GM21576 (cell line): ENCODE results near the gene HIBADH.
"Not testable (repeated sequence)": the region's sequence is repeated elsewhere in the genome, so short reads cannot be mapped to it uniquely, and the experiment has no call there.

Source experiments
- ATAC-seq: cut with Tn5 transposase; IDR thresholded peaks from one replicate; pipeline ENCODE4 v1.9.1; 2021; ENCODE audit warnings: mild to moderate bottlenecking, moderate library complexity; ENCODE audit not compliant: unreplicated experiment

The HIBADH gene

GRCh38 chr7:27639048-27639447, 23.6 kb downstream of the HIBADH start:
- not testable (repeated sequence) for ATAC-seq

DNA sequence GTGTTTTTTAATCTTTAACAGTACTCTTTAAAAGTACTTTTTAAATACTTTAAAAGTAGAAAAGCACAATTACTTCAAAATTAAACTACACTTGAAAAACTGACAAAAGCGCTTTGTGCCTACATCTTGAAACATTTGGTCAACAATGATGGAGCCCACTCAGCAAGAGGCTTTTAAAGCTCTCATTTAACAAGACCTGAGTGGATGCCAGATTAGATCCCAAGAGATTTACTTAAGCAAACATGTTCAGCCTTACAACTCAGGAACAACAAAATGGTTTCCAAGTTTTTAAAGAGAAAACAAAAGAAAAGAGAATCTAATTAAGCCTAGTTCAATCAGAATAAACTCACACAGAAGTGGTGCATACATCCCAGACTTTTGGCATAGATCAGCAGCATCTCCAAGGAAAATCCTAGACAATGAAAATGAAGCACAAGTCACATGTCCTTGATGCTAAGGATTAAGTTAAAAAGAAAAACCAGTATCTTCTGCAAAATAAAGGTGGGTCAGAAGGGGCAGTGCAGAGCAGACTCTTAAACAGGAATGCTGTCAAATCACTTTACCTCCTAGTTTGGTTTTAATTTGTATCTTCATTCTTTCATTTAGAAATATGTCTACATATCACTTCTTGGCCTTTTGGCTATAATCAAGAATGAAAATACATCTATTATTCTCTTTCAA, 26.2 kb downstream of the HIBADH start:
- no peak for ATAC-seq

DNA sequence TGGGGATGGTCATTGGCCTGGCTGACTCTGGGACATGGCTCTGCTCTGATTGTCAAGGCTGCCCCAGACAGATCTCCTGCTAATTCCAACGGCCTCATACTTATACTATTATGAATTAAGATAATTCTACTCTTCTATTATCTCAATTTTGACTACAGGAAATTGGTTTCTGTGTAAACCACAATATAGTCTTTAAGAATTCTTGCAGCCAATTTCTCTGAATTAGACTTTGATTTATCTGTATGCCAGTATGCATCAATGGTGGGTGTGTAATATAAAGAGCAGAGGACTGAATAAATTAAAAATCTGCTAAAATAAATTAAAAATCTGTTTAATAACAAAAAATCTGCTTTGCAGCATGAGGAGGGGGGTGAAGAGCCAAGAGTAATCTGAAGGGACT, 27.0 kb downstream of the HIBADH start:
- no peak for ATAC-seq

GRCh38 chr7:27634671-27635493, 27.8 kb downstream of the HIBADH start:
- no peak for ATAC-seq

DNA sequence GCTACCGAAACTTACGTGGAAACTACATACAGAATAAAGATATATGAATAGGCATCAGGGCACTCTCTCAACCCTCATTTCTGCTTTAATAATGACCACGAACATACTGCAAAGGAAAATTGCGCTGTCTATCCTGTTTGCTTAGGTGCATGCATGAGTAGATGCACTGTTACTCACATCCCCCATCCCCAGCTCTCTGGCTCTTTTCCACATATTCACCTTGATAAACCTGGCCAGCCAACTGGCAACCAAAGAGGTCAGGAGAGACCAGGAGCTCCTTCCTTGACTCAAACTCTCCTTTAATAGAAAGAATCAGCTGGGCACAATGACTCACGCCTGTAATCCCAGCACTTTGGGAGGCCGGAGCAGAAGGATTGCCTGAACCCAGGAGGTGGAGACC, 29.6 kb downstream of the HIBADH start:
- ATAC-seq, result no peak

GRCh38 chr7:27631391-27631790, 31.3 kb downstream of the HIBADH start:
- no peak for ATAC-seq

- ATAC-seq, result no peak
Observed at GRCh38 chr7:27627146-27627545, 35.5 kb downstream of the HIBADH start.

GRCh38 chr7:27619492-27619891, 43.2 kb downstream of the HIBADH start:
- no peak for ATAC-seq

DNA sequence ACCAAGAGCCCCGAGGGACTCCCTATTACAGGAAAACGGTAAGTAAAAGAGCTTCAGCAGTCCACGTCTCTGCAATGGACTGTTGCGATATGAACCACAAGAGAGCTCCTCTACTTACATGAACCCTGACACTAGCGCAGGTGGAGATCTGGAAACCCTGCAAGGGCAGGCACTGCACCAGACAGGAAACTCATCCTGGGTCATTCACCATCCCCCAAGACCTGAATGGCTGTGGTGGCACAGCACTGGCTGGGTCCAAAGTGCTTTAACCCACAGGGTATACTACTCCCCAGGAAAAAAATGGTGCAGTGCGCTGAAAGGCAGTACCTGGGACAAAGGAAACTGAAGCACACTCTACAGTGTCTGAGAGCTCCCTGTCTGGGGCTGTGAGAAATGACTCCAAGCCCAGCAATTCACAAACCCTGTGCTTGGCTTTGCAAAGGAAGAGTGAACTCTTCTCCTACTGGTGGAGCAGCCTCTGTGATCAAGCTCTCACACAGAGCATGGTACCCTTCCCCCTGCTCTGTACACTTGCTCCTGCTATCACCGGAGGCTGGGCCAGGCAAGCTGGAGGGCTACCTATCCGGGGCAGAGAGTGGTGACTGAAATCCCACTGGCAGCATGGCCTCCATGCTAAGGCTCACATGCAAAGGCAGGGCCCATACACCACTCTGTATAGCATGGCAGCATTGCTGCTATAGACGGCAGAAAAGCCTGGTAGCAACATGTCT, 44.9 kb downstream of the HIBADH start:
- no peak for ATAC-seq

GRCh38 chr7:27616914-27617548, 45.7 kb downstream of the HIBADH start:
- ATAC-seq, result no peak

DNA sequence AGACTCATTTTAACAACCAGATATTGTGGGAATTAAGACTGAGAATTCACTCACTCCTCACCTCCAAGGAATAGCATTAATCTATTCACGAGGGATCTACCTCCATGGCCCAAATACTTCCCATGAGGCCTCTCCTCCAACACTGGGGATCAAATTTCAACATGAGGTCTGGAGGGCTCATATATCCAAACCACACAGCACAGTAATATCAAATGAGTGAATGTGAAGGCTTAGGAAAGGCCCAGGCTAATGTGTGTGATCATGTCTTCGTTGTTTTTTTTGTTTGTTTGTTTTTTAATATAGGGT, 46.5 kb downstream of the HIBADH start:
- ATAC-seq, result no peak

DNA sequence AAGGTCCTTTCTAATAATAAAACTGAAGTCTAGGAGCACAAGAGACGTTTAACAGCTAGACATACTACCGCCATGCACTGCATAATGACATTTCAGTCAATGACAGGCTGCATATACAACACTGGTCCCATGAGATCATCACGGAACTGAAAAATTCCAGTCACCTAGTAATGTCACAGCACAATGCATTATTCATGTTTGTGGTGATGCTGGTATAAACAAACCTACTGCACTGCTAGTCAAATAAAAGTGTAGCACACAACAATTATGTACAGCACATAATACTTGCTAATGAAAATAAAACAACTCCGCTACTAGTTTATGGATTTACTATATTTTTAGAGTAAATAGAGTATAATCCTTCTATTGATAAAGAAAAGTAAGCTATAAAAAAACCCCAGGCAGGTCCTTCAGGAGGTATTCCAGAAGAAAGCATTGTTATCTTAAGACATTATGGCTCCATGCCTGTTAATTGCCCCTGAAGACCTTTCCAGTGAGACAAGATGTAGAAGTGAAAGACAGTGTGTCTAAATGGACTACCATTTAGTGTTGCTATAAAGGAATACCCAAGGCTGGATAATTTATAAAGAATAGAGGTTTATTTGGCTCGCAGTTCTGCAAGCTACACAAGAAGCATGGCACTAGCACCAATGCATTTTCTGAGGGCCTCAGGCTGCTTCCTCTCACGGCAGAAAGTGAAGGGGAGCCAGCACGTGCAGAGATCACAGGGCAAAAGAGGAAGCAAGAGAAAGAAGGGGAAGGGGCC, 47.1 kb downstream of the HIBADH start:
- ATAC-seq, result no peak

DNA sequence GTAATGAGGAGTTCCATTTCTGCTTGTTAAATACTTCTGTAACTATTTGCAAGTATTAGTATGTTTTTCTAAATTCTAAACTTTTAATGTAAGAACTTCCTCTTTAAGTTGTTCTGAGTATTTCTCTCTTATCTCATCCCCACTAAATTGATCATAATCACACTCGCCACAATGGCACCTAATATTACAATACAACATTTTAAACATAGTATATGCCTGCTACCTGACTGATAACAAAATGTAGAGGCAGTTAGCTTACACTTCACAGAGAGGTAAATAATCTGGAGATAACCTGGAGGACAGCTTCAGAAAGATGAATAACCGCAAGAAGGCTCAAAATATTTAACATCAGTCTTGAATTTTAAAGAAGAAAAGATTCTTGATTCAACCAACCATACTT, 48.6 kb downstream of the HIBADH start:
- no peak for ATAC-seq

- no peak for ATAC-seq
Observed at GRCh38 chr7:27611059-27611458, 51.6 kb downstream of the HIBADH start.

DNA sequence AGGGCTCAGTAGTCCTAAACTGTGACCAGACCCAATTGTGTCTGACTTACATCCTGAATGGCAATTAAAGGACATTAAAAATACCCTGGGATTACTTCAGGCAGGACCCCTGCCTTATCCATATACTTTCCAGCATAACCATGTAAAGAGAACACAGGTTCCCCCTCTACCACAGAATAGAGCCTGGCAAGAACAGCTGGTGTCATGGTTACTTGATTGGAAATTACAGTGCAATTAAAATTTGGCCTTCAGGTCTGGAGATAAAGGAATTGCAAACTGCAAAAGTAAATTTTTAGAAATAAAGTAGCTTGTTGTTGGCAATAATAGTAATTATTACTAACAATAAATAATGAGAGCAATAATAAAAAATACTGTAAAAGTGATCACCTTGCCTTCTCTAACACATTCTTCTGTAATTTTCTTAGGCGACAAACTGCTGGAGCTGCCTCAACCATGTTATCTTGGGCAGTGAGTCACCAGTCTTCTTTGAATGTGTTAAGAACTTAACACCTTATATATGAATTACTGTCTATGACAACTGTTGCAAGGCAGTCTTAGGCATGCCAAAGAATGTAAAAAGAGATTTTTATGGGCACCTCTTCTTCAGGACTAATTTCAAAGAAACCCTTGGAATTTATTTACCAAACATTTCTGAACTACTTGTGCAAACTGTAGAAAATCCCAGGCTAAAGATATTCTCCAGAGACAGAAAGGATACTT, 53.7 kb downstream of the HIBADH start:
- ATAC-seq, result no peak

DNA sequence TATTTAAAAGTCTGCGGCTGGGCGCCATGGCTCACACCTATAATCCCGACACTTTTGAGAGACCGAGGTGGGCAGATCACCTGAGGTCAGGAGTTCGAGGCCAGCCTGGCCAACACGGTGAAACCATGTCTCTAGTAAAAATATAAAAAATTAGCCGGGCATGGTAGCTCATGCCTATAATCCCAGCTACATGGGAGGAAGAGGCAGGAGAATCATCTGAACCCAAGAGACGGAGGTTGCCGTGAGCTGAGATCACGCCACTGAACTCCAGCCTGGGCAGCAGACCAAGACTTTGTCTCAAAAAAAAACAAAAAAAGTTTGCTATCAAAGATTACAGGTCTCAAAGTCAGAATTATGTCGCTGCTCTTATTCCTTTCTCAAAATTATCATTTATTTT, 55.5 kb downstream of the HIBADH start:
- no peak for ATAC-seq

- ATAC-seq, result no peak
Observed at GRCh38 chr7:27606270-27607209, 56.1 kb downstream of the HIBADH start.

DNA sequence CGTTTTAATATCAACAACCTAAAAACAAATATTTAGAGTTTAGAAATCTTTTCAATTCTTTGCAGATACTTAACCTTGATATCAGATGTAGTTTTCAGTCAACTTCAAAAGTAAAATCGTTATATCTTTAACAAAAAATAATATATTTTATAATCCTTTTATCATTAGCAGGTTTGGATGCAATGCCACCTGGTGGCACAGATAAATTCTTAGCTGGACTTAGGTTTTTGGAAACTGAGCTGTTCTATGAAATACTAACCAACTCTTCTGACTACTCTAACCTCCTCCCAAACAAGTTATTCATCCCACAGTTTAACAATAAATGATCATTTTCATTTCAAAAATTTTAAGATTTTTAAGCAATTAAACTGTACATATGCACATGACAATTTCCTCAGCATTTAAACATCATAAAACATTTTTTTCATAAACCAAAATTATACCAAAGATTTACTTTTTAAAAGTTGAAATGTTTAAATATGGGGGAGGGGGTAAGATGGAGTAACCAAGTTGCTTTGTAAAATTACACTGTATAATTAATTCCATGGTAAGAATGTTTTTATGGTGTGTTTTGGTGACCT, 56.9 kb downstream of the HIBADH start:
- no peak for ATAC-seq

DNA sequence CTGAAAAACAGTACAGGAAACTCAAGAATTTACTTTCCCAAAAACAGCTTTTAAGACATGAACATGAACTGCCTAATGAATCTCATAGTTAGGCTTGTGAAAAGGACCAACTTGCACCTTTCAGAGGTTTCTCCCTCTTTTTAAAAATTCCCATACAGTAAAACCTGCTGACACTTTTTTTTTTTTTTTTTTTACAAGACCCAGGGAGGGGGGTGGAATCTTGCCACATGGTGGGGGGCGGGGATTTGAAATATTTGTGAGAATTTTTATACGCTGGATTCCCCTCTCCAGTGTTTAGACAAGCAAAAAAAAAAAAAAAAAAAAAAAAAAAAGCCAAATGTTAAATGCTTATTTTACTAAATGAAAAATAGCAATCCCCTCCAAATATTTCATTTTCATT, 57.4 kb downstream of the HIBADH start:
- ATAC-seq, result no peak
